K562 (cell line): ENCODE results near the gene SLC10A3. TPM values are rescaled to one million over a fixed set of nuclear protein-coding genes. Genes with fewer than 3 reads are reported as not detected.

Experiments
- ATAC-seq: fragments of 200-7000 bp; cut with Tn5 transposase; 3 replicates; pipeline ENCODE4 v1.9.1; 2020; ENCODE audit warnings: moderate library complexity
- BruUV-seq: library from RNA; stranded (reverse); fragments of 400-500 nt; replicated peaks from 2 replicates; lab custom pipeline; 2021; lab: Mats Ljungman, UMichigan
- CTCF ChIA-PET: fragments of 300-600 bp; formaldehyde crosslinking; extraction: SDS; loops from one replicate; lab custom pipeline; 2021; ENCODE audit warnings: low intra/inter-chr PET ratio; lab: Yijun Ruan, JAX
- POLR2A ChIA-PET: fragments of 300-600, 350-650 bp; sonication (Branson Sonifier 250); formaldehyde crosslinking; extraction: SDS; loops from one replicate; lab custom pipeline; 2021; ENCODE audit warnings: antibody characterized with exemption, inconsistent platforms; lab: Yijun Ruan, JAX
- DNase-seq, 4 experiments: peaks; one replicate each; pipeline versions ENCODE4 v3.0.0 to v3.0.0-alpha.2; 2011 to 2018; ENCODE audit warnings: low spot score in 3 of 4, mixed read lengths in 3 of 4; ENCODE audit errors: extremely low read depth in 1 of 4
- FAIRE-seq: peaks from 2 replicates; lab custom pipeline; 2011; peaks lifted over from hg19 to GRCh38; lab: Jason Lieb, UNC
- H2AFZ ChIP-seq: 2 replicates; pipeline ENCODE4 v1.6.0; 2011; ENCODE audit warnings: low read depth, low read length, control low read depth, inconsistent platforms
- H3K27ac ChIP-seq: fragments of 200-600 bp; 3 replicates; pipeline ENCODE4 v1.8.0; 2011; ENCODE audit warnings: low read depth, mild to moderate bottlenecking, control low read depth, inconsistent platforms, low read length, moderate library complexity, mixed read lengths; ENCODE audit errors: extremely low read depth
- H3K27me3 ChIP-seq, 2 experiments: fragments of 300-600 bp in 1 of 2; 2 replicates in 1 of 2; 3 replicates in 1 of 2; pipeline versions ENCODE4 v1.6.0 to v1.8.0; 2011; ENCODE audit warnings: inconsistent platforms in 2 of 2, low read length in 2 of 2, mild to moderate bottlenecking in 1 of 2, mixed read lengths in 1 of 2, moderate library complexity in 1 of 2; ENCODE audit not compliant: control insufficient read depth in 2 of 2, insufficient read depth in 2 of 2
- H3K36me3 ChIP-seq: fragments of 300-600 bp; 3 replicates; pipeline ENCODE4 v1.8.0; 2011; ENCODE audit warnings: mild to moderate bottlenecking, low read length, inconsistent platforms; ENCODE audit not compliant: control insufficient read depth, insufficient read depth
- H3K4me1 ChIP-seq, 2 experiments: fragments of 200-600 bp in 1 of 2; replicated peaks in 1 of 2; 2 replicates in 1 of 2; 3 replicates in 1 of 2; pipeline versions ENCODE4 v1.5.1 to v1.8.0; 2011; ENCODE audit warnings: inconsistent platforms in 2 of 2, low read length in 2 of 2, mild to moderate bottlenecking in 1 of 2, mixed read lengths in 1 of 2, moderate library complexity in 1 of 2; ENCODE audit not compliant: control insufficient read depth in 2 of 2, insufficient read depth in 2 of 2
- H3K4me2 ChIP-seq: 2 replicates; pipeline ENCODE4 v1.6.1; 2011; ENCODE audit warnings: low read length, control low read depth, inconsistent platforms, mixed read lengths; ENCODE audit not compliant: insufficient read depth
- H3K4me3 ChIP-seq: fragments of 200-600 bp; sonication (generic), shearing (Covaris generic); 2 replicates; pipeline ENCODE4 v1.5.1; 2016; ENCODE audit warnings: control low read depth, inconsistent platforms
- H3K79me2 ChIP-seq: fragments of 200-600 bp; 3 replicates; pipeline ENCODE4 v1.8.0; 2011; ENCODE audit warnings: low read length, inconsistent platforms; ENCODE audit not compliant: control insufficient read depth, insufficient read depth
- H3K9ac ChIP-seq, 2 experiments: 2 replicates each; pipeline versions ENCODE4 v1.6.0 to v1.6.1; 2011; ENCODE audit warnings: low read depth in 2 of 2, low read length in 2 of 2, control low read depth in 1 of 2, inconsistent platforms in 1 of 2, mild to moderate bottlenecking in 1 of 2, mixed read lengths in 1 of 2; ENCODE audit not compliant: insufficient read depth in 1 of 2
- H3K9me1 ChIP-seq: one replicate; pipeline ENCODE4 v1.6.0; 2011; ENCODE audit warnings: inconsistent platforms, mild to moderate bottlenecking, low read length, moderate library complexity; ENCODE audit not compliant: control insufficient read depth, insufficient read depth
- H3K9me3 ChIP-seq: replicated peaks from 2 replicates; pipeline ENCODE4 v1.5.1; 2011; ENCODE audit warnings: low read depth, low read length, inconsistent platforms; ENCODE audit not compliant: control insufficient read depth, insufficient read depth
- H4K20me1 ChIP-seq: replicated peaks from 2 replicates; pipeline ENCODE4 v1.6.1; 2011; ENCODE audit warnings: low read length, inconsistent platforms, mixed read lengths; ENCODE audit not compliant: control insufficient read depth, insufficient read depth
- C11orf30 ChIP-seq: fragments of 450-650 bp; IDR thresholded peaks from 2 replicates; pipeline ENCODE4 v1.6.1; 2016; ENCODE audit warnings: low read depth, mild to moderate bottlenecking
- PTRF ChIP-seq: fragments of 450-650 bp; IDR thresholded peaks from 2 replicates; pipeline ENCODE4 v1.6.1; 2016; ENCODE audit warnings: mild to moderate bottlenecking, missing genetic modification characterization, missing compliant biosample characterization
- SMAD1 ChIP-seq: fragments of 150-350 bp; IDR thresholded peaks from 2 replicates; pipeline ENCODE4 v1.6.1; 2014; ENCODE audit warnings: low read length, low read depth; ENCODE audit not compliant: partially characterized antibody
- ZNF263 ChIP-seq: sonication (generic); formaldehyde crosslinking; IDR thresholded peaks from 2 replicates; pipeline ENCODE4 v1.8.0; 2022; ENCODE audit warnings: mild to moderate bottlenecking, missing genetic modification reagents, borderline replicate concordance
- ZNF431 ChIP-seq: sonication (generic); formaldehyde crosslinking; IDR thresholded peaks from 2 replicates; pipeline ENCODE4 v1.8.0; 2022; ENCODE audit warnings: mild to moderate bottlenecking, missing genetic modification reagents
- WGBS: fragments of 100-300 bp; shearing (Covaris generic); methylation state at CpG from one replicate; pipeline ENCODE4 v1.1.6; 2016; ENCODE audit warnings: low coverage, mixed read lengths; ENCODE audit not compliant: insufficient coverage; ENCODE audit errors: missing lambda C conversion rate; 5-methylcytosine and 5-hydroxymethylcytosine counted together
- in situ Hi-C: fragments of 300-500 bp; cut with MboI; formaldehyde crosslinking; loops from 4 replicates; pipeline ENCODE4 v1.15.0; 2018; ENCODE audit warnings: inconsistent platforms, mixed read lengths
- intact Hi-C: fragments of 100-400 bp; cut with micrococcal nuclease; formaldehyde crosslinking; loops from 2 replicates; pipeline ENCODE4 v1.14.2; 2022
- polyA plus RNA-seq, 8 experiments: library from polyadenylated mRNA; depleted of rRNA in 4 of 8; stranded (reverse) in 5 of 8; unstranded in 3 of 8; fragments of >200 nt; fragmentation: Nextera tagmentation in 2 of 8; fragmentation: Illumina TruSeq in 1 of 8; extraction: Ambion mirVana in 2 of 8; extraction: Trizol in 1 of 8; gene quantifications; 2 replicates each; pipeline versions ENCODE4 v1.2.1 to v1.2.3, GENCODE V29; 2011 to 2014; ENCODE audit warnings: inconsistent platforms in 1 of 8, missing spikeins in 1 of 8
- total RNA-seq, 7 experiments: library from RNA; depleted of rRNA in 6 of 7; stranded (reverse); fragments of >200 nt in 6 of 7; fragmentation: Illumina TruSeq in 2 of 7; extraction: Trizol in 2 of 7; gene quantifications; 2 replicates each; pipeline versions ENCODE4 v1.2.1 to v1.2.3, GENCODE V29; 2011 to 2021; ENCODE audit warnings: low replicate concordance in 1 of 7
- TF ChIP-seq, protein P1 (sequence below), 3 experiments: fragments of 200-800 bp in 1 of 3; sonication (Bioruptor generic) in 1 of 3; sonication (generic) in 1 of 3; formaldehyde crosslinking in 1 of 3; IDR thresholded peaks; 2 replicates each; pipeline versions ENCODE4 v1.6.1 to v1.8.0; 2016 to 2022; ENCODE audit warnings: mild to moderate bottlenecking in 2 of 3, missing compliant biosample characterization in 2 of 3, missing genetic modification characterization in 2 of 3, missing genetic modification reagents in 1 of 3
- TF ChIP-seq, protein P2 (sequence below), 2 experiments: fragments of 450-650 bp in 1 of 2; sonication (generic) in 1 of 2; formaldehyde crosslinking in 1 of 2; IDR thresholded peaks; 2 replicates each; pipeline versions ENCODE4 v1.7.1 to v1.9.0; 2016 to 2022; ENCODE audit warnings: inconsistent platforms in 1 of 2, mild to moderate bottlenecking in 1 of 2, missing genetic modification reagents in 1 of 2
- TF ChIP-seq, protein P3 (sequence below): fragments of 450-650 bp; formaldehyde crosslinking; IDR thresholded peaks from 2 replicates; pipeline ENCODE4 v1.4.0; 2020; ENCODE audit warnings: mild to moderate bottlenecking, moderate library complexity

Gene SLC10A3
- total and polyA plus RNA-seq, 9 of the 15 experiments (the other 6 are each of a cell fraction or from before 2014, with no cell fraction given), result 5.2 to 30.6 (median 16.7) TPM

DNA sequence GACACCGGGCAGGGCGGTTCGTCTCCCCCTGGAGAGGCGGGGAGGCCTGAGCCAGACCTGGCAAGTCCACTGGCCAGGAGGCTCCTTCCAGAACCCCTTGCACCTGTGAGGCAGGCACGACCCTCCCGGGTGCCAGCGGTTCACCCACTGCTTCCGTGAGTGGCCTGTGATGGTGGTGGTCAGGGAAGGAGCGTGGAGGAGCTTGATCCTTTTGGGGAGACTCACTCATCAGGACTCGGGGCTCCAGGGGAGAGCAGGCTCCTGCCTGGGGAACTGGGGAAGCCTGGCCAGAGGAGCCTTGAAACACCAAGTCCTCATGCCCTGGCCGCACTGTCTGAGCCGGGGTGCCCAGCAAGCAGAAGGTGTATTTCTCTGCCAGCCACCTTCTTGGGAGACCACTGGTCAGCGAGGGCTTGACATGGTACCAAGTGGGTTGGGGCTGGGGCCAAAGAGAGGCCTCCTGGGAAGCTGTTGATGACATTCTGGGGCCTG, 45.6 kb downstream of the SLC10A3 start:
- FAIRE-seq (no peak), DNase-seq (peak in 1 of 4 experiments; percentile 29), ATAC-seq (peak; percentile 60)
- intact Hi-C loops (no loop called here), in situ Hi-C loops (no loop called here)
- H3K27ac ChIP-seq, result peak overlapping the region; percentile 80
- no peaks in the 10 kb centered on the region for H3K9me3 ChIP-seq
- no peaks in the 10 kb centered on the region for H3K9me1 ChIP-seq
- peak overlapping the region; percentile 89 to 97 for H3K9ac ChIP-seq
- peaks cover 65% of the 10 kb centered on the region; the same call in 2 of the 3 replicates for H3K36me3 ChIP-seq
- BruUV-seq, result no TSS peak
- H2AFZ ChIP-seq, result 0 out of 2 replicates have a peak overlapping the region, but pooled peaks have one; percentile 77
- 27% methylated on average over 10 of the region's 13 CpGs for WGBS
- peak overlapping the region; percentile 76 for H3K4me3 ChIP-seq
- POLR2A ChIA-PET, result interaction anchor here (0.7 to 1.7 kb wide), 5 partner anchors 12 to 47 kb away, joined by 3 to 10 read pairs (median 4); partner anchors contain the start of genes DNASE1L1, PLXNA3, RPL10 and SLC10A3
- H3K4me1 ChIP-seq, result peaks cover 9 to 36% of the 10 kb centered on the region in 2 experiments; a peak in 4 of 5 replicates
- CTCF ChIA-PET, result no interaction called here
- peak overlapping the region; percentile 78 for H3K4me2 ChIP-seq
- H3K27me3 ChIP-seq, result no peaks in the 10 kb centered on the region
- H3K79me2 ChIP-seq, result peaks cover 18% of the 10 kb centered on the region
- H4K20me1 ChIP-seq, result no peaks in the 10 kb centered on the region
- 0 out of 2 replicates have a peak, but pooled peaks have one; percentile 15 for TF ChIP-seq ZNF263 (CRISPR knock-in tag)
- no peak for TF ChIP-seq ZNF431 (CRISPR knock-in tag)
- TF ChIP-seq C11orf30, result no peak
- TF ChIP-seq, protein P1, sequence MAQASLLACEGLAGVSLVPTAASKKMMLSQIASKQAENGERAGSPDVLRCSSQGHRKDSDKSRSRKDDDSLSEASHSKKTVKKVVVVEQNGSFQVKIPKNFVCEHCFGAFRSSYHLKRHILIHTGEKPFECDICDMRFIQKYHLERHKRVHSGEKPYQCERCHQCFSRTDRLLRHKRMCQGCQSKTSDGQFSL (CRISPR knock-in tag; IDR thresholded peaks at IDR 0.05), result 0 out of 2 replicates have a peak, but pooled peaks have one; percentile 15
- TF ChIP-seq, protein P1 (tag; IDR thresholded peaks at IDR 0.05), result no peak
- TF ChIP-seq, protein P2, sequence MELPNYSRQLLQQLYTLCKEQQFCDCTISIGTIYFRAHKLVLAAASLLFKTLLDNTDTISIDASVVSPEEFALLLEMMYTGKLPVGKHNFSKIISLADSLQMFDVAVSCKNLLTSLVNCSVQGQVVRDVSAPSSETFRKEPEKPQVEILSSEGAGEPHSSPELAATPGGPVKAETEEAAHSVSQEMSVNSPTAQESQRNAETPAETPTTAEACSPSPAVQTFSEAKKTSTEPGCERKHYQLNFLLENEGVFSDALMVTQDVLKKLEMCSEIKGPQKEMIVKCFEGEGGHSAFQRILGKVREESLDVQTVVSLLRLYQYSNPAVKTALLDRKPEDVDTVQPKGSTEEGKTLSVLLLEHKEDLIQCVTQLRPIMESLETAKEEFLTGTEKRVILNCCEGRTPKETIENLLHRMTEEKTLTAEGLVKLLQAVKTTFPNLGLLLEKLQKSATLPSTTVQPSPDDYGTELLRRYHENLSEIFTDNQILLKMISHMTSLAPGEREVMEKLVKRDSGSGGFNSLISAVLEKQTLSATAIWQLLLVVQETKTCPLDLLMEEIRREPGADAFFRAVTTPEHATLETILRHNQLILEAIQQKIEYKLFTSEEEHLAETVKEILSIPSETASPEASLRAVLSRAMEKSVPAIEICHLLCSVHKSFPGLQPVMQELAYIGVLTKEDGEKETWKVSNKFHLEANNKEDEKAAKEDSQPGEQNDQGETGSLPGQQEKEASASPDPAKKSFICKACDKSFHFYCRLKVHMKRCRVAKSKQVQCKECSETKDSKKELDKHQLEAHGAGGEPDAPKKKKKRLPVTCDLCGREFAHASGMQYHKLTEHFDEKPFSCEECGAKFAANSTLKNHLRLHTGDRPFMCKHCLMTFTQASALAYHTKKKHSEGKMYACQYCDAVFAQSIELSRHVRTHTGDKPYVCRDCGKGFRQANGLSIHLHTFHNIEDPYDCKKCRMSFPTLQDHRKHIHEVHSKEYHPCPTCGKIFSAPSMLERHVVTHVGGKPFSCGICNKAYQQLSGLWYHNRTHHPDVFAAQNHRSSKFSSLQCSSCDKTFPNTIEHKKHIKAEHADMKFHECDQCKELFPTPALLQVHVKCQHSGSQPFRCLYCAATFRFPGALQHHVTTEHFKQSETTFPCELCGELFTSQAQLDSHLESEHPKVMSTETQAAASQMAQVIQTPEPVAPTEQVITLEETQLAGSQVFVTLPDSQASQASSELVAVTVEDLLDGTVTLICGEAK (IDR thresholded peaks at IDR 0.05), result peak; percentile 51; the same call in 1 of the 2 replicates
- TF ChIP-seq, protein P2 (CRISPR knock-in tag; IDR thresholded peaks at IDR 0.05), result no peak
- TF ChIP-seq, protein P3, sequence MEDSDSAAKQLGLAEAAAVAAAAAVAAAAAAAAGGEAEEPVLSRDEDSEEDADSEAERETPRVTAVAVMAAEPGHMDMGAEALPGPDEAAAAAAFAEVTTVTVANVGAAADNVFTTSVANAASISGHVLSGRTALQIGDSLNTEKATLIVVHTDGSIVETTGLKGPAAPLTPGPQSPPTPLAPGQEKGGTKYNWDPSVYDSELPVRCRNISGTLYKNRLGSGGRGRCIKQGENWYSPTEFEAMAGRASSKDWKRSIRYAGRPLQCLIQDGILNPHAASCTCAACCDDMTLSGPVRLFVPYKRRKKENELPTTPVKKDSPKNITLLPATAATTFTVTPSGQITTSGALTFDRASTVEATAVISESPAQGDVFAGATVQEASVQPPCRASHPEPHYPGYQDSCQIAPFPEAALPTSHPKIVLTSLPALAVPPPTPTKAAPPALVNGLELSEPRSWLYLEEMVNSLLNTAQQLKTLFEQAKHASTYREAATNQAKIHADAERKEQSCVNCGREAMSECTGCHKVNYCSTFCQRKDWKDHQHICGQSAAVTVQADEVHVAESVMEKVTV, result no peak
- no peak for TF ChIP-seq SMAD1
- no peak for TF ChIP-seq PTRF (tag)
